Thyroid gland (tissue), 4 donors: Measurements from ENCODE around the gene C10orf71.

Experiments used
- POLR2A ChIP-seq, 2 donors: fragments of 450-650 bp; IDR thresholded peaks; one replicate each; pipeline ENCODE4 v1.6.1; 2017; ENCODE audit warnings: antibody characterized with exemption in 2 of 2, mild to moderate bottlenecking in 2 of 2, moderate library complexity in 1 of 2
- TF ChIP-seq, protein P1 (sequence below), 6 experiments: fragments of 200-600 bp in 3 of 6; fragments of 450-650 bp in 3 of 6; sonication (generic) in 3 of 6; IDR thresholded peaks; one replicate each; pipeline ENCODE4 v1.5.1; 2016 to 2019; ENCODE audit warnings: antibody characterized with exemption in 6 of 6, mild to moderate bottlenecking in 2 of 6, inconsistent platforms in 1 of 6, moderate library complexity in 1 of 6

DNA sequence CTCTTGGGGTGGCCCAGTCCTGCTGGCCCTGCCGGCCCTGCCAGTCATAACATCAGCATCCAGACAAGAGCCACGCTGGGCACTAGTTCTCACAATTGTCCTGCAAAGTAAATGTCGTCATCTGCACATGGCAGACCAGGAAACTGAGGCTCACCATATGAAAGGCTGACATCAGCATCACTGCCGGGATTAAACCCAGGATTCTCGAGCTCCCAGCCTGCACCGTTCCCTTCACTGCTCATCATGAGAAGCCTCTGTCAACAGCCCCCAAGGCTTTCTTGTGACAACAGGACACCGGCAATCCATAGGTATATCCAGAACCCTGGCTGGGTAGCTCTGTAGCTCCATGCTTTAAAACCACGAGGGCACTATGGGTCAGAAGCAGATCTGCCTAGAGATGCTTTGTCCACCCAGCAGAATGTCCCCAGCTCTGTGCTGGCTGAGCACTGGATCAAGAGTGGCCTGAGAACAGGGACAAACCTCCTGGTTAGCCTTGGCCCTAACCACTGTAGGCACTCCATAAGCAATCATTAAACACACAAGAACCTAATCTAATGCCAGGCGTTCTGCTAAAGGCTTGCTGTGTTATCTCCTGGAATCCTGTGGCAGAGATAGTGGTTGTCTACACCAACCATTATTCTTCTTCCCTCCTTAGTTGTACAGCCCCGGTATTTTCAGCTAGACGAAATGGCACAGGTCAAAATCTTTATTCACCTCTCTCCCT, 41.2 kb upstream of the C10orf71 start:
- no peak for TF ChIP-seq POLR2A (IDR thresholded peaks at IDR 0.05)
- TF ChIP-seq, protein P1, sequence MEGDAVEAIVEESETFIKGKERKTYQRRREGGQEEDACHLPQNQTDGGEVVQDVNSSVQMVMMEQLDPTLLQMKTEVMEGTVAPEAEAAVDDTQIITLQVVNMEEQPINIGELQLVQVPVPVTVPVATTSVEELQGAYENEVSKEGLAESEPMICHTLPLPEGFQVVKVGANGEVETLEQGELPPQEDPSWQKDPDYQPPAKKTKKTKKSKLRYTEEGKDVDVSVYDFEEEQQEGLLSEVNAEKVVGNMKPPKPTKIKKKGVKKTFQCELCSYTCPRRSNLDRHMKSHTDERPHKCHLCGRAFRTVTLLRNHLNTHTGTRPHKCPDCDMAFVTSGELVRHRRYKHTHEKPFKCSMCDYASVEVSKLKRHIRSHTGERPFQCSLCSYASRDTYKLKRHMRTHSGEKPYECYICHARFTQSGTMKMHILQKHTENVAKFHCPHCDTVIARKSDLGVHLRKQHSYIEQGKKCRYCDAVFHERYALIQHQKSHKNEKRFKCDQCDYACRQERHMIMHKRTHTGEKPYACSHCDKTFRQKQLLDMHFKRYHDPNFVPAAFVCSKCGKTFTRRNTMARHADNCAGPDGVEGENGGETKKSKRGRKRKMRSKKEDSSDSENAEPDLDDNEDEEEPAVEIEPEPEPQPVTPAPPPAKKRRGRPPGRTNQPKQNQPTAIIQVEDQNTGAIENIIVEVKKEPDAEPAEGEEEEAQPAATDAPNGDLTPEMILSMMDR (IDR thresholded peaks at IDR 0.05), result no peak
